SK-N-SH treated with all-trans-retinoic acid at 6 μM for 48 hours (cell line): ENCODE measurements around the gene LILRA6.

ENCODE experiments used
- ATAC-seq: fragments of 200-7000 bp; cut with Tn5 transposase; 3 replicates; pipeline ENCODE4 v1.9.1; 2020; ENCODE audit warnings: mild to moderate bottlenecking, moderate library complexity
- ARNTL ChIP-seq: fragments of 450-650 bp; formaldehyde crosslinking; IDR thresholded peaks from 2 replicates; pipeline ENCODE4 v1.5.0; 2020; ENCODE audit warnings: low read depth, mild to moderate bottlenecking, moderate library complexity, borderline replicate concordance
- BACH2 ChIP-seq: fragments of 250-450 bp; sonication (Bioruptor Pico); IDR thresholded peaks from 2 replicates; pipeline ENCODE4 v1.9.0; 2021; ENCODE audit warnings: mild to moderate bottlenecking, borderline replicate concordance
- CREB5 ChIP-seq: fragments of 250-450 bp; sonication (Bioruptor Pico); IDR thresholded peaks from 2 replicates; pipeline ENCODE4 v1.5.1; 2020; ENCODE audit warnings: low read depth, mild to moderate bottlenecking, moderate library complexity
- CSDC2 ChIP-seq: fragments of 250-450 bp; sonication (Bioruptor Pico); IDR thresholded peaks from 2 replicates; pipeline ENCODE4 v1.5.0; 2020; ENCODE audit warnings: mild to moderate bottlenecking, moderate library complexity
- ESRRG ChIP-seq: fragments of 250-450 bp; sonication (Bioruptor Pico); IDR thresholded peaks from 2 replicates; pipeline ENCODE4 v1.6.1; 2021; ENCODE audit warnings: mild to moderate bottlenecking
- GLIS3 ChIP-seq: fragments of 250-450 bp; sonication (Bioruptor Pico); IDR thresholded peaks from 2 replicates; pipeline ENCODE4 v1.5.0; 2020; ENCODE audit warnings: mild to moderate bottlenecking, moderate library complexity
- ISL1 ChIP-seq: fragments of 250-450 bp; sonication (Bioruptor Pico); IDR thresholded peaks from 2 replicates; pipeline ENCODE4 v2.1.2; 2022; ENCODE audit warnings: mild to moderate bottlenecking, moderate library complexity
- OSR1 ChIP-seq: fragments of 250-450 bp; sonication (Bioruptor Pico); IDR thresholded peaks from 2 replicates; pipeline ENCODE4 v1.8.0; 2022; ENCODE audit warnings: moderate library complexity, mild to moderate bottlenecking, inconsistent platforms
- PPARA ChIP-seq: fragments of 250-450 bp; sonication (Bioruptor Pico); IDR thresholded peaks from 2 replicates; pipeline ENCODE4 v1.5.0; 2020; ENCODE audit warnings: mild to moderate bottlenecking, borderline replicate concordance
- RARB ChIP-seq: fragments of 250-450 bp; sonication (Bioruptor Pico); IDR thresholded peaks from 2 replicates; pipeline ENCODE4 v1.8.0; 2021; ENCODE audit warnings: mild to moderate bottlenecking, moderate library complexity
- SNAI2 ChIP-seq: fragments of 250-450 bp; sonication (Bioruptor Pico); IDR thresholded peaks from 2 replicates; pipeline ENCODE4 v1.5.0; 2020; ENCODE audit warnings: mild to moderate bottlenecking, moderate library complexity
- TCF4 ChIP-seq: fragments of 250-450 bp; sonication (Bioruptor Pico); IDR thresholded peaks from 2 replicates; pipeline ENCODE4 v1.8.0; 2021; ENCODE audit warnings: mild to moderate bottlenecking, moderate library complexity, borderline replicate concordance
- ZC3H10 ChIP-seq: fragments of 250-450 bp; sonication (Bioruptor Pico); IDR thresholded peaks from 2 replicates; pipeline ENCODE4 v1.5.1; 2021; ENCODE audit warnings: mild to moderate bottlenecking, moderate library complexity
- ZFP3 ChIP-seq: fragments of 250-450 bp; sonication (Bioruptor Pico); IDR thresholded peaks from 2 replicates; pipeline ENCODE4 v1.5.0; 2020; ENCODE audit warnings: mild to moderate bottlenecking, moderate library complexity
- ZFP30 ChIP-seq: fragments of 450-650 bp; formaldehyde crosslinking; IDR thresholded peaks from 2 replicates; pipeline ENCODE4 v1.5.0; 2022; ENCODE audit warnings: mild to moderate bottlenecking, moderate library complexity
- ZNF70 ChIP-seq: fragments of 450-650 bp; formaldehyde crosslinking; IDR thresholded peaks from 2 replicates; pipeline ENCODE4 v1.5.0; 2020; ENCODE audit warnings: mild to moderate bottlenecking, moderate library complexity
- TF ChIP-seq, protein P1 (sequence below): fragments of 250-450 bp; sonication (Bioruptor Pico); IDR thresholded peaks from 2 replicates; pipeline ENCODE4 v1.5.1; 2021; ENCODE audit warnings: mild to moderate bottlenecking, moderate library complexity
- TF ChIP-seq, protein P2 (sequence below): fragments of 250-450 bp; sonication (Bioruptor Pico); IDR thresholded peaks from 2 replicates; pipeline ENCODE4 v1.5.0; 2020; ENCODE audit warnings: mild to moderate bottlenecking, moderate library complexity
- TF ChIP-seq, protein P3 (sequence below): fragments of 250-450 bp; sonication (Bioruptor Pico); IDR thresholded peaks from 2 replicates; pipeline ENCODE4 v1.8.0; 2021; ENCODE audit warnings: low read depth, mild to moderate bottlenecking, moderate library complexity, borderline replicate concordance

Gene LILRA6

GRCh38 chr19:54271106-54271505 lies 28.5 kb upstream of the LILRA6 start (continued):
- TF ChIP-seq, protein P1, sequence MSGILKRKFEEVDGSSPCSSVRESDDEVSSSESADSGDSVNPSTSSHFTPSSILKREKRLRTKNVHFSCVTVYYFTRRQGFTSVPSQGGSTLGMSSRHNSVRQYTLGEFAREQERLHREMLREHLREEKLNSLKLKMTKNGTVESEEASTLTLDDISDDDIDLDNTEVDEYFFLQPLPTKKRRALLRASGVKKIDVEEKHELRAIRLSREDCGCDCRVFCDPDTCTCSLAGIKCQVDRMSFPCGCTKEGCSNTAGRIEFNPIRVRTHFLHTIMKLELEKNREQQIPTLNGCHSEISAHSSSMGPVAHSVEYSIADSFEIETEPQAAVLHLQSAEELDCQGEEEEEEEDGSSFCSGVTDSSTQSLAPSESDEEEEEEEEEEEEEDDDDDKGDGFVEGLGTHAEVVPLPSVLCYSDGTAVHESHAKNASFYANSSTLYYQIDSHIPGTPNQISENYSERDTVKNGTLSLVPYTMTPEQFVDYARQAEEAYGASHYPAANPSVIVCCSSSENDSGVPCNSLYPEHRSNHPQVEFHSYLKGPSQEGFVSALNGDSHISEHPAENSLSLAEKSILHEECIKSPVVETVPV (CRISPR knock-in tag) = no peak
- TF ChIP-seq CREB5 (CRISPR knock-in tag) (no peak), ISL1 (CRISPR knock-in tag) (no peak), CSDC2 (CRISPR knock-in tag) (no peak)

GRCh38 chr19:54268936-54269335 lies 26.3 kb upstream of the LILRA6 start:
- TF ChIP-seq ISL1 (CRISPR knock-in tag) = no peak
- TF ChIP-seq ZNF70 (CRISPR knock-in tag) = no peak
- TF ChIP-seq ZFP3 (CRISPR knock-in tag) = no peak
- no peak for TF ChIP-seq SNAI2 (CRISPR knock-in tag)
- no peak for TF ChIP-seq RARB (CRISPR knock-in tag)
- TF ChIP-seq GLIS3 (CRISPR knock-in tag) = no peak
- TF ChIP-seq PPARA (CRISPR knock-in tag) = no peak
- no peak for TF ChIP-seq ZC3H10 (CRISPR knock-in tag)
- no peak for TF ChIP-seq ZFP30 (CRISPR knock-in tag)
- TF ChIP-seq, protein P2, sequence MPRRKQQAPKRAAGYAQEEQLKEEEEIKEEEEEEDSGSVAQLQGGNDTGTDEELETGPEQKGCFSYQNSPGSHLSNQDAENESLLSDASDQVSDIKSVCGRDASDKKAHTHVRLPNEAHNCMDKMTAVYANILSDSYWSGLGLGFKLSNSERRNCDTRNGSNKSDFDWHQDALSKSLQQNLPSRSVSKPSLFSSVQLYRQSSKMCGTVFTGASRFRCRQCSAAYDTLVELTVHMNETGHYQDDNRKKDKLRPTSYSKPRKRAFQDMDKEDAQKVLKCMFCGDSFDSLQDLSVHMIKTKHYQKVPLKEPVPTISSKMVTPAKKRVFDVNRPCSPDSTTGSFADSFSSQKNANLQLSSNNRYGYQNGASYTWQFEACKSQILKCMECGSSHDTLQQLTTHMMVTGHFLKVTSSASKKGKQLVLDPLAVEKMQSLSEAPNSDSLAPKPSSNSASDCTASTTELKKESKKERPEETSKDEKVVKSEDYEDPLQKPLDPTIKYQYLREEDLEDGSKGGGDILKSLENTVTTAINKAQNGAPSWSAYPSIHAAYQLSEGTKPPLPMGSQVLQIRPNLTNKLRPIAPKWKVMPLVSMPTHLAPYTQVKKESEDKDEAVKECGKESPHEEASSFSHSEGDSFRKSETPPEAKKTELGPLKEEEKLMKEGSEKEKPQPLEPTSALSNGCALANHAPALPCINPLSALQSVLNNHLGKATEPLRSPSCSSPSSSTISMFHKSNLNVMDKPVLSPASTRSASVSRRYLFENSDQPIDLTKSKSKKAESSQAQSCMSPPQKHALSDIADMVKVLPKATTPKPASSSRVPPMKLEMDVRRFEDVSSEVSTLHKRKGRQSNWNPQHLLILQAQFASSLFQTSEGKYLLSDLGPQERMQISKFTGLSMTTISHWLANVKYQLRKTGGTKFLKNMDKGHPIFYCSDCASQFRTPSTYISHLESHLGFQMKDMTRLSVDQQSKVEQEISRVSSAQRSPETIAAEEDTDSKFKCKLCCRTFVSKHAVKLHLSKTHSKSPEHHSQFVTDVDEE (CRISPR knock-in tag) = no peak
- TF ChIP-seq TCF4 (CRISPR knock-in tag) = no peak
- TF ChIP-seq, protein P1 (CRISPR knock-in tag) = no peak
- TF ChIP-seq OSR1 = no peak
- no peak for TF ChIP-seq ESRRG (CRISPR knock-in tag)
- no peak for TF ChIP-seq CSDC2 (CRISPR knock-in tag)
- TF ChIP-seq, protein P3, sequence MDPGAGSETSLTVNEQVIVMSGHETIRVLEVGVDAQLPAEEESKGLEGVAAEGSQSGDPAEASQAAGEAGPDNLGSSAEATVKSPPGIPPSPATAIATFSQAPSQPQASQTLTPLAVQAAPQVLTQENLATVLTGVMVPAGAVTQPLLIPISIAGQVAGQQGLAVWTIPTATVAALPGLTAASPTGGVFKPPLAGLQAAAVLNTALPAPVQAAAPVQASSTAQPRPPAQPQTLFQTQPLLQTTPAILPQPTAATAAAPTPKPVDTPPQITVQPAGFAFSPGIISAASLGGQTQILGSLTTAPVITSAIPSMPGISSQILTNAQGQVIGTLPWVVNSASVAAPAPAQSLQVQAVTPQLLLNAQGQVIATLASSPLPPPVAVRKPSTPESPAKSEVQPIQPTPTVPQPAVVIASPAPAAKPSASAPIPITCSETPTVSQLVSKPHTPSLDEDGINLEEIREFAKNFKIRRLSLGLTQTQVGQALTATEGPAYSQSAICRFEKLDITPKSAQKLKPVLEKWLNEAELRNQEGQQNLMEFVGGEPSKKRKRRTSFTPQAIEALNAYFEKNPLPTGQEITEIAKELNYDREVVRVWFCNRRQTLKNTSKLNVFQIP = no peak
- no peak for TF ChIP-seq BACH2 (CRISPR knock-in tag)
- TF ChIP-seq ARNTL = no peak
- no peak for ATAC-seq

- TF ChIP-seq, protein P1 (CRISPR knock-in tag) = no peak
- TF ChIP-seq CREB5 (CRISPR knock-in tag) = no peak
- TF ChIP-seq OSR1 = no peak
- TF ChIP-seq ZFP3 (CRISPR knock-in tag) = no peak
- TF ChIP-seq, all 23 proteins: peak for 0
- peak; percentile 81 for ATAC-seq
These were observed 23.5 kb upstream of the LILRA6 start for GRCh38 chr19:54266133-54266532.
